Mesothelial cell of epicardium (in vitro differentiated cells): ENCODE results near the gene HSD17B2. TPM values are rescaled to one million over a fixed set of nuclear protein-coding genes. Genes with fewer than 3 reads are reported as not detected.

Experiments
- DNase-seq, 2 experiments: peaks; one replicate each; pipeline ENCODE4 v3.0.0; 2021; ENCODE audit warnings: low spot score in 2 of 2; ENCODE audit not compliant: unreplicated experiment in 2 of 2
- H3K27ac Mint-ChIP-seq: 2 replicates; pipeline ENCODE4 v1.8.0; 2021; ENCODE audit warnings: mixed read lengths
- H3K27me3 Mint-ChIP-seq: 2 replicates; pipeline ENCODE4 v1.8.0; 2021; ENCODE audit warnings: low read depth, mixed read lengths
- H3K36me3 Mint-ChIP-seq: 2 replicates; pipeline ENCODE4 v1.8.0; 2021; ENCODE audit warnings: mixed read lengths
- H3K4me1 Mint-ChIP-seq: 2 replicates; pipeline ENCODE4 v1.8.0; 2021; ENCODE audit warnings: mixed read lengths
- H3K4me3 Mint-ChIP-seq: 2 replicates; pipeline ENCODE4 v1.8.0; 2021; ENCODE audit warnings: mild to moderate bottlenecking, moderate library complexity, mixed read lengths
- H3K9me3 Mint-ChIP-seq: 2 replicates; pipeline ENCODE4 v1.8.0; 2021; ENCODE audit warnings: mixed read lengths
- total RNA-seq: library from RNA; stranded (reverse); gene quantifications from 3 replicates; pipeline ENCODE4 v1.2.1, GENCODE V29; 2021
- TF ChIP-seq, protein P1 (sequence below): fragments of 200-600 bp; sonication (generic); IDR thresholded peaks from one replicate; pipeline ENCODE4 v1.5.0; 2021; ENCODE audit warnings: antibody characterized with exemption; ENCODE audit not compliant: unreplicated experiment

Gene HSD17B2
- total RNA-seq, 1 donor from 2014 or later: 3.1 TPM

DNA sequence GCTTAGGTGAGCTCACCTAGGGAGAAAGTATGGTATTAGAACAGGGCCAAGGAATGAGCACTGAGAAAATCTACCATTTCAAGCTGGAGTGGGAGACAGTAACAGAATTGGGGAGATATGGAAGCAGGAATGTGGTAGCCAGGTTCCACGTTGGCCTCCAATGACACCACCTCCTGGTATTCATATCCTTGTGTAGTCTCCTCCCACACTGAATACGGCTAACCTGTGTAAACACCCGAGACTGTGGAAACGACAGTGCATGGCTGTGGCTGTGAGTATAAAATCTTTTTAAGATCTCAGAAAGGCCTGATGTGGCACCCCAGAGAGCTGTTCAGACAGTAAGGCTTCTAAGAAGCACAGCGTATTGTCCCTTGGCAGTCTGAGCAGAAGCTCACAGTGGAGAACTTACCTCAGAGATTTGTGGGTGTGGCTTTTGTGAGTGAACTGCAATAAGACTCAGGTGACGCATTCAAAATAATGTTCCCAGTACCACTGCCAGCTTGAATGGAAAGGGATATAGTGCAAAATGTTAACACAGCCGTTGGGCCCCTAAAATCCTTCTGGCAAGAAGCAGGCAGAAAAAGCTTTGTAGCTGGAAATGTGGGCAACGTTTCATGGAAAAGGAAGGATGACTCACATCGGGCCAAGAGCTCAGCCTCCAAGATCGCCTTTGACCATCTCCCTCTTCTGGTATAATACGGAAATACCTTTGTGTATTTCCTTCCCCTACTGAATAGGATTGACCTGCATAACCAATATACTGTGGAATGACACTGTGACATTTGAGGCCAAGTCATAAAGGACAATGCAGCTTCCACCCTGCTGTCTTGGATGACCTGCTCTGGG lies 38.2 kb upstream of the HSD17B2 start:
- Mint-ChIP-seq H3K36me3 (no peaks in the 10 kb centered on the region), H3K9me3 (no peaks in the 10 kb centered on the region), H3K4me3 (no peak overlapping the region), H3K27me3 (no peaks in the 10 kb centered on the region), H3K4me1 (peaks cover 28% of the 10 kb centered on the region), H3K27ac (peak overlapping the region; percentile 83)
- TF ChIP-seq, protein P1, sequence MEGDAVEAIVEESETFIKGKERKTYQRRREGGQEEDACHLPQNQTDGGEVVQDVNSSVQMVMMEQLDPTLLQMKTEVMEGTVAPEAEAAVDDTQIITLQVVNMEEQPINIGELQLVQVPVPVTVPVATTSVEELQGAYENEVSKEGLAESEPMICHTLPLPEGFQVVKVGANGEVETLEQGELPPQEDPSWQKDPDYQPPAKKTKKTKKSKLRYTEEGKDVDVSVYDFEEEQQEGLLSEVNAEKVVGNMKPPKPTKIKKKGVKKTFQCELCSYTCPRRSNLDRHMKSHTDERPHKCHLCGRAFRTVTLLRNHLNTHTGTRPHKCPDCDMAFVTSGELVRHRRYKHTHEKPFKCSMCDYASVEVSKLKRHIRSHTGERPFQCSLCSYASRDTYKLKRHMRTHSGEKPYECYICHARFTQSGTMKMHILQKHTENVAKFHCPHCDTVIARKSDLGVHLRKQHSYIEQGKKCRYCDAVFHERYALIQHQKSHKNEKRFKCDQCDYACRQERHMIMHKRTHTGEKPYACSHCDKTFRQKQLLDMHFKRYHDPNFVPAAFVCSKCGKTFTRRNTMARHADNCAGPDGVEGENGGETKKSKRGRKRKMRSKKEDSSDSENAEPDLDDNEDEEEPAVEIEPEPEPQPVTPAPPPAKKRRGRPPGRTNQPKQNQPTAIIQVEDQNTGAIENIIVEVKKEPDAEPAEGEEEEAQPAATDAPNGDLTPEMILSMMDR: no peak
- DNase-seq: no peak

DNA sequence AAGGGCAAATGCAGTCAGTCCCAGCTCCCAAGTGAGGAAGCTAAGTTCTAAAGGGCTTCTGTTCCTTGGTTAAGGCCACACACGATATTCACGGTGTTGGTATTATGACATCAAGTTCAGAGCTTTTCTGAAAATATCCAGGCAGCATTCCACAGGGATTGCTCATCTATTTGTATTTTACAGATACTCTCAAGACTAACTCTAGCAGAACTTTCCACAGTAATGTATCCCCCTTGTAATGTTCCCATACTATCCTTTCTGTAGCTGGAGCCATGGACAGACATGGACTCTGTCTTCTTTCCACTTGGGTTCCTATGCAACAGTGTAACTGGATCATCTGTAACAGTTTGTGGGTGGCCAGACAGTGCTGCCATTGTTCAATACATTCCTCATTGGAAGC lies 37.3 kb upstream of the HSD17B2 start:
- H3K9me3 Mint-ChIP-seq: no peaks in the 10 kb centered on the region
- no peak overlapping the region for H3K4me3 Mint-ChIP-seq
- peaks cover 26% of the 10 kb centered on the region for H3K4me1 Mint-ChIP-seq
- H3K36me3 Mint-ChIP-seq: no peaks in the 10 kb centered on the region
- TF ChIP-seq, protein P1: no peak
- DNase-seq: no peak
- peak overlapping the region; percentile 83 for H3K27ac Mint-ChIP-seq
- no peaks in the 10 kb centered on the region for H3K27me3 Mint-ChIP-seq

DNA sequence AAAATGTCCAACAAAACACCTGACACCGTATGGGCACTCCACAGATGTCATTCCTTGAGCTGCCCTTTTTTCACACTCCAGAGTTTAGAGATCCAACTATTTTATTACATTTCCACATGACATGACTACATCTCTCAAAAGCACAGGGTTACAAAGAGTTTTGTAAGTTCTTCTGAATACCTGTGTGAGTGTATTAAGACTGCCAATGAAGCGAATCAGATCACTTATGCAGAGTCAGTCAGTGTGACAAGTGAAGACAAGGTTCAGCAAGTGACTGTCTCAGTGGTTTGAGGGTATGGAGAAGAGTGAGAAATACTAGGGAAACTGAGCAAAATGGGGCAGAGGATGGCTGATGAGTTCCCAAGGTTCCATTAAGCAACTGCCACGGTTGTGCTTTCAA lies 32.2 kb upstream of the HSD17B2 start:
- no peak overlapping the region for H3K27ac Mint-ChIP-seq
- H3K9me3 Mint-ChIP-seq: peaks cover under 1% of the 10 kb centered on the region
- H3K27me3 Mint-ChIP-seq: no peaks in the 10 kb centered on the region
- H3K4me1 Mint-ChIP-seq: peaks cover 29% of the 10 kb centered on the region
- TF ChIP-seq, protein P1: no peak
- DNase-seq: no peak
- no peaks in the 10 kb centered on the region for H3K36me3 Mint-ChIP-seq
- no peak overlapping the region for H3K4me3 Mint-ChIP-seq

DNA sequence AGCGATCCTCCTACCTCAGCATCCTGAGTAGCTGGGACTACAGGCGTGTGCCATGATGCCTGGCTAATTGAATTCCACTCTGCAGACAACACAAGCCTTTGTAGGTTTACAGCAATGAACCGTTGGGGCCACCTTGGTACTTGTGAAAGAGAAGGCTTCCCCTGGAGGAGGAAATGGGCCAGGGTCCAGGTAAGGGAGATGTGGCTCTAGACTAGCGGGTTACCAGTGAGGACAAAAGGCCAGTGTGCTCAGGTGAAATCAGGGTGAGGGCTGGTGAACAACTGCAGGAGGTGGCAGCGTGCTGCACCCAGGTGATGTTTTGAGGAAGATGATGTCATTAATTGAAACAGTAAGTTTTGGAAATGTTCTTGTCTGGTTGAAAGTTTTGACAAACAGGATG lies 30.5 kb upstream of the HSD17B2 start:
- Mint-ChIP-seq H3K27ac (peak overlapping the region; percentile 81), H3K4me1 (peaks cover 27% of the 10 kb centered on the region), H3K9me3 (peaks cover 7% of the 10 kb centered on the region), H3K4me3 (no peak overlapping the region), H3K27me3 (no peaks in the 10 kb centered on the region), H3K36me3 (peaks cover 7% of the 10 kb centered on the region)
- no peak for DNase-seq
- TF ChIP-seq, protein P1: no peak

DNA sequence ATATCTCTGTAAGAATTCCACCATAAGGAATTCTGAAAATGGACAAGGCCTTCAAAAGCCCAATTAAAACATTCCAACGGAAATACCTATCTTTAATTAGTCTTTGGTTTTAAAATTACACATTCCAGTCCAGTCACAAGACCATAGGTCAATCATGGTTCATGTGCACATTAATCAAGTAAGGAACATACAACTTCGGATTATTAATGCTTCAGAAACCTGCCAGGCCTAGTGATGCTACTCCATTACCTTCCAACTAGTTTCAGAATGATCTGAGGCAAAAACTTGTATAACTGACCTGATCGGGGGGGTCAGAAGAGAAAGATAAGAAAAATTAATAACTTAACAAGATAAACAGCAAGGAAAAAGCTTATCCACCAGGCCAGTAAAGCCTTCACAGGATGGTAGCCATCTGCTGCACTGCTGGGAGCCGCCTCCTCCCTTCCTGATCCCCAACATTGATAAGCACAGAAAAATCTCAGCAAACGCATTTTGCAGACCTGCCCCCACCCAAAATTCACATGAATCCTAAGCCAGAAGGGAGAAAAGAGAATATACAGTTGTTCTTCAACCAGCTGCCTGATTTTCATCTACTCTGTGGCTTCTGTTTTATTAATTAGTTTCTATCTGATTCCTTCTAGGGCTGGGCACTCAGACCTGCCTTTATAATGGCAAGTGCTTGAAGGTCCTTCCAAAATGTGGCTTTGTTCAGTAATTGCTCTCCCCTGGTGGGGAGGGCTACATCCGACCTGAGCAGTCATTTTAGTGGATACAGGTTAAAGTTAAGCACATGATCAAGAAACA lies 29.8 kb upstream of the HSD17B2 start:
- H3K27me3 Mint-ChIP-seq: no peaks in the 10 kb centered on the region

More for the DNA sequence above, 29.8 kb upstream of the HSD17B2 start:
- Mint-ChIP-seq H3K27ac (peak overlapping the region; percentile 81), H3K9me3 (peaks cover 11% of the 10 kb centered on the region), H3K4me3 (no peak overlapping the region), H3K4me1 (peaks cover 27% of the 10 kb centered on the region), H3K36me3 (peaks cover 7% of the 10 kb centered on the region)
- TF ChIP-seq, protein P1: no peak
- DNase-seq: no peak
